Measurements from ENCODE around the gene SOX9. TPM values are rescaled to one million over a fixed set of nuclear protein-coding genes. Genes with fewer than 3 reads are reported as not detected.

The SOX9 gene
- total and polyA plus RNA-seq, 8 donors = 5.8 to 69.5 (median 16.8) TPM

GRCh38 chr17:72117535-72118334, 3.1 kb upstream of the SOX9 start:
- H3K4me3 ChIP-seq = peak overlapping the region; percentile 45 to 74 (median 46)
- H3K9me3 ChIP-seq = no peaks in the 10 kb centered on the region
- WGBS, 5 donors = 3 to 4% (median 4%) methylated on average over 32 to 51 of the region's 51 CpGs
- no peaks in the 10 kb centered on the region for H3K36me3 ChIP-seq
- intact Hi-C loops (cut with DNase I; ENCODE audit: low total_unique reads) = loop anchor here (10.0 kb wide), 1 partner anchor 337 kb away; no protein-coding TSS in a partner anchor
- peaks cover 10 to 92% (median 53%) of the 10 kb centered on the region in 3 donors for H3K27me3 ChIP-seq
- TF ChIP-seq POLR2AphosphoS5 (IDR thresholded peaks at IDR 0.05) = no peak
- TF ChIP-seq POLR2A (IDR thresholded peaks at IDR 0.05) = no peak
- no peak for TF ChIP-seq EP300 (IDR thresholded peaks at IDR 0.05)
- TF ChIP-seq, protein P1, sequence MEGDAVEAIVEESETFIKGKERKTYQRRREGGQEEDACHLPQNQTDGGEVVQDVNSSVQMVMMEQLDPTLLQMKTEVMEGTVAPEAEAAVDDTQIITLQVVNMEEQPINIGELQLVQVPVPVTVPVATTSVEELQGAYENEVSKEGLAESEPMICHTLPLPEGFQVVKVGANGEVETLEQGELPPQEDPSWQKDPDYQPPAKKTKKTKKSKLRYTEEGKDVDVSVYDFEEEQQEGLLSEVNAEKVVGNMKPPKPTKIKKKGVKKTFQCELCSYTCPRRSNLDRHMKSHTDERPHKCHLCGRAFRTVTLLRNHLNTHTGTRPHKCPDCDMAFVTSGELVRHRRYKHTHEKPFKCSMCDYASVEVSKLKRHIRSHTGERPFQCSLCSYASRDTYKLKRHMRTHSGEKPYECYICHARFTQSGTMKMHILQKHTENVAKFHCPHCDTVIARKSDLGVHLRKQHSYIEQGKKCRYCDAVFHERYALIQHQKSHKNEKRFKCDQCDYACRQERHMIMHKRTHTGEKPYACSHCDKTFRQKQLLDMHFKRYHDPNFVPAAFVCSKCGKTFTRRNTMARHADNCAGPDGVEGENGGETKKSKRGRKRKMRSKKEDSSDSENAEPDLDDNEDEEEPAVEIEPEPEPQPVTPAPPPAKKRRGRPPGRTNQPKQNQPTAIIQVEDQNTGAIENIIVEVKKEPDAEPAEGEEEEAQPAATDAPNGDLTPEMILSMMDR (IDR thresholded peaks at IDR 0.05) = no peak
- peaks cover 37 to 64% (median 56%) of the 10 kb centered on the region in 4 donors for H3K4me1 ChIP-seq
- H3K27ac ChIP-seq = no peak overlapping the region
- peak in 1 of 2 donors; percentile 54 for DNase-seq

DNA sequence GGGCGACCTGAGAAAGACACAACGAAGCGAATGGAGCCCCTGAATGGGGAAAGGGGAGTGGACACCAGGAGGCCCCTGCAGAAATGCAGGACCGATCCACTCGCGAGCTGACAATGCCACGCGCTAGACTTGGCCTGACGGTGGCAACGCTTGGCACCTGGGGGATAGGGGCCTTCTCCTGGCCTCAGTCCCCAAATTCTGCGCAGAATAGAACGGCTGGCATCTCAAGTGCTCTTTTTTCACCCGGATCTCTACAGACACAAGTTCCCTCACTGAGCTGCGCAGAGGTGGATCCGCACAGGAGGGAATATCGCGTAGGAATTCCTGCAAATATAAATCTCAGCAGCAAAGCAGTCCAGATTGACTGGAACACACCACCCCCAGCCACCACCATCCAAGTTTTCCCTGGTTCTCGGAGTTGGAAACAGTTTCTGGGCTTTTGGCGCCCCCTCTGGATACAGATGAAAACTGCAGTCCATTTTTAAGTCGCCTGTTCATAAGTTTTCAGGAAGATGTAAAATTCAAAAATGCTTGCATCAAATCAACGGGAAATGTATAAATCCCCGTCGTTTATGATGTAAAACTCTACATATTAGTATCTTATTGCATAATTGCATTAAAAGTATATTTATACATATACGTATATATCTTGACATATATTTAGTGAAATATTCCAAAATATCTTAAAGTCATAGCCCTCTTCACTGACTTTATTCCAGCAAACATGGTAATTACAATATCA, 2.3 kb upstream of the SOX9 start:
- DNase-seq = peak; percentile 75 to 94
- 3 to 9% (median 5%) methylated on average over 21 to 24 of the region's 24 CpGs for WGBS, 5 donors
- H3K36me3 ChIP-seq = peaks cover 0 to 3% (median 0%) of the 10 kb centered on the region in 4 donors
- no peaks in the 10 kb centered on the region for H3K9me3 ChIP-seq
- H3K4me1 ChIP-seq = peaks cover 38 to 72% (median 64%) of the 10 kb centered on the region in 4 donors
- TF ChIP-seq EP300 (IDR thresholded peaks at IDR 0.05) (no peak), POLR2AphosphoS5 (IDR thresholded peaks at IDR 0.05) (peak in 1 of 3 donors; percentile 14)
- TF ChIP-seq, protein P1 (IDR thresholded peaks at IDR 0.05) = peak in 6 of 7 experiments; percentile 4 to 86 (median 84)
- peaks cover 12 to 100% (median 56%) of the 10 kb centered on the region in 3 donors for H3K27me3 ChIP-seq
- intact Hi-C loops (cut with DNase I; ENCODE audit: low total_unique reads) = loop anchor here (10.0 kb wide), 1 partner anchor 336 kb away; no protein-coding TSS in a partner anchor
- H3K4me3 ChIP-seq = peak overlapping the region; percentile 45 to 74 (median 46)
- H3K27ac ChIP-seq = peak overlapping the region in 1 of 5 donors; percentile 91

GRCh38 chr17:72119077-72119872, 1.5 kb upstream of the SOX9 start:
- no peak for DNase-seq
- TF ChIP-seq, protein P1 (IDR thresholded peaks at IDR 0.05) = no peak
- TF ChIP-seq EP300 (IDR thresholded peaks at IDR 0.05) (no peak), POLR2A (IDR thresholded peaks at IDR 0.05) (no peak), POLR2AphosphoS5 (IDR thresholded peaks at IDR 0.05) (no peak)
- Histone ChIP-seq H3K27me3 (peaks cover 12 to 100% (median 58%) of the 10 kb centered on the region in 3 donors), H3K36me3 (peaks cover 0 to 6% (median 0%) of the 10 kb centered on the region in 4 donors), H3K27ac (peak overlapping the region; percentile 89 to 91 (median 90)), H3K4me1 (peaks cover 38 to 74% (median 65%) of the 10 kb centered on the region in 4 donors), H3K4me3 (peak overlapping the region; percentile 53 to 74 (median 66)), H3K9me3 (no peaks in the 10 kb centered on the region)
- intact Hi-C loops (cut with DNase I; ENCODE audit: low total_unique reads) = loop anchor here (10.0 kb wide), 1 partner anchor 336 kb away; no protein-coding TSS in a partner anchor
- WGBS, 5 donors = 12 to 17% (median 15%) methylated on average over 22 of the region's 22 CpGs
